PC-3 (cell line): ENCODE data around the gene CASKIN1. TPM values are rescaled to one million over a fixed set of nuclear protein-coding genes. Genes with fewer than 3 reads are reported as not detected.

ENCODE experiments used
- ATAC-seq: fragments of 200-7000 bp; cut with Tn5 transposase; 2 replicates; pipeline ENCODE4 v1.9.1; 2020; ENCODE audit warnings: mild to moderate bottlenecking, moderate library complexity
- BruUV-seq: library from RNA; stranded (reverse); fragments of 400-500 nt; replicated peaks from 2 replicates; lab custom pipeline; 2021; lab: Mats Ljungman, UMichigan
- CTCF ChIA-PET: fragments of 300-600 bp; sonication (Branson Sonifier 250); formaldehyde crosslinking; loops from one replicate; lab custom pipeline; 2022; ENCODE audit warnings: antibody characterized with exemption; lab: Charles Lee
- POLR2A ChIA-PET: fragments of 300-600 bp; sonication (Branson Sonifier 250); formaldehyde crosslinking; loops from one replicate; lab custom pipeline; 2022; ENCODE audit warnings: antibody characterized with exemption; ENCODE audit not compliant: unreplicated experiment; lab: Charles Lee
- DNase-seq: peaks from one replicate; pipeline ENCODE4 v3.0.0-alpha.2; 2015
- H2AFZ ChIP-seq: fragments of 300-600 bp; sonication (generic); 2 replicates; pipeline ENCODE4 v1.6.0; 2016; ENCODE audit warnings: antibody characterized with exemption, low read length
- H3F3A ChIP-seq: fragments of 300-600 bp; sonication (generic); one replicate; pipeline ENCODE4 v1.6.0; 2017; ENCODE audit warnings: antibody characterized with exemption, low read length, control low read depth, mild to moderate bottlenecking; ENCODE audit not compliant: unreplicated experiment
- H3K27ac ChIP-seq: fragments of 300-600 bp; sonication (generic); 2 replicates; pipeline ENCODE4 v1.5.1; 2016; ENCODE audit warnings: mild to moderate bottlenecking, low read length
- H3K27me3 ChIP-seq: fragments of 300-600 bp; sonication (generic); 2 replicates; pipeline ENCODE4 v1.6.1; 2016; ENCODE audit warnings: low read length, mixed read lengths
- H3K36me3 ChIP-seq: fragments of 300-600 bp; sonication (generic); 2 replicates; pipeline ENCODE4 v1.6.1; 2016; ENCODE audit warnings: low read depth, mixed run types, low read length, mixed read lengths
- H3K4me1 ChIP-seq: fragments of 300-600 bp; sonication (generic); 2 replicates; pipeline ENCODE4 v1.5.1; 2016; ENCODE audit warnings: low read length; ENCODE audit not compliant: insufficient read depth
- H3K4me2 ChIP-seq: fragments of 300-600 bp; sonication (generic); 2 replicates; pipeline ENCODE4 v1.6.0; 2016; ENCODE audit warnings: low read length
- H3K4me3 ChIP-seq: fragments of 300-600 bp; sonication (generic); 2 replicates; pipeline ENCODE4 v1.5.1; 2016; ENCODE audit warnings: mild to moderate bottlenecking, low read length, mixed read lengths
- H3K79me2 ChIP-seq: fragments of 300-600 bp; sonication (generic); 2 replicates; pipeline ENCODE4 v1.6.1; 2017; ENCODE audit warnings: low read length, mixed read lengths
- H3K9ac ChIP-seq: fragments of 300-600 bp; sonication (generic); 2 replicates; pipeline ENCODE4 v1.6.0; 2016; ENCODE audit warnings: mild to moderate bottlenecking, low read length
- H3K9me2 ChIP-seq: fragments of 300-600 bp; sonication (generic); replicated peaks from 2 replicates; pipeline ENCODE4 v1.6.1; 2016; ENCODE audit warnings: mixed run types, low read length, mixed read lengths
- H3K9me3 ChIP-seq: fragments of 300-600 bp; sonication (generic); 2 replicates; pipeline ENCODE4 v1.6.1; 2016; ENCODE audit warnings: low read length, mixed read lengths
- H4K20me1 ChIP-seq: fragments of 300-600 bp; sonication (generic); 2 replicates; pipeline ENCODE4 v1.6.1; 2016; ENCODE audit warnings: low read length, mixed read lengths
- CTCF ChIP-seq: fragments of 300-600 bp; sonication (generic); conservative IDR thresholded peaks from 2 replicates; pipeline ENCODE4 v1.5.1; 2017; ENCODE audit warnings: antibody characterized with exemption, low read depth, mild to moderate bottlenecking, low read length
- EZH2 ChIP-seq: fragments of 300-600 bp; sonication (generic); IDR thresholded peaks from one replicate; pipeline ENCODE4 v1.6.1; 2017; ENCODE audit warnings: antibody characterized with exemption, mild to moderate bottlenecking, low read length; ENCODE audit not compliant: unreplicated experiment
- EZH2phosphoT487 ChIP-seq: fragments of 300-600 bp; sonication (generic); IDR thresholded peaks from 2 replicates; pipeline ENCODE4 v1.6.1; 2018; ENCODE audit warnings: mild to moderate bottlenecking, antibody characterized with exemption, low read length, borderline replicate concordance
- intact Hi-C: fragments of 100-400 bp; cut with micrococcal nuclease; formaldehyde crosslinking; loops from 2 replicates; pipeline ENCODE4 v1.9.0; 2023
- total RNA-seq: library from RNA; depleted of rRNA; stranded (reverse); fragments of >200 nt; gene quantifications from 2 replicates; pipeline ENCODE4 v1.2.3, GENCODE V29; 2014

Gene CASKIN1
- total RNA-seq, 1 experiment from 2014 or later = 1.6 TPM

DNA sequence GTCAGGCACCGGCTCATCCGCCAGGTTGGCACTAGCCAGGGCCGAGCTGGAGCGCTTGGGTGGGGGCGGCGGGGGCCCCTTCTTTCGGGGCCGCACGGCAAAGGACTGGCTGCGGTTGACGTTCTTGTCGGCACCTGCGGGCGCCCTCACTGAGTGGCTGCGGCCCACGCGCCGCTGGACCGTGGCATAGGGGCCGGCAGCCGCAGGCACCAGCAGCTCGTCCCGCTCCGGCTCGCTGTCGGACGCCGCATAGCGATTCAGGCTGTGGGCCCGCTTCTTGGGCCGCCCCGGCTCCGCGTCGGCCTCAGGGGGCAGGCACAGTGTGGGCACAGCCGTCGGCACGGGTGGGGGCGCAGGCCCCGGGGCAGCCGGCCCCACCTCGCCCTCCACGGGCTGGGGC, 15.9 kb downstream of the CASKIN1 start:
- BruUV-seq = no TSS peak
- ChIA-PET POLR2A (no interaction called here), CTCF (no interaction called here)
- no peak overlapping the region for H3K9ac ChIP-seq
- no peak for ATAC-seq
- H3K36me3 ChIP-seq = no peaks in the 10 kb centered on the region
- H3K79me2 ChIP-seq = no peaks in the 10 kb centered on the region
- no peaks in the 10 kb centered on the region for H3F3A ChIP-seq
- intact Hi-C loops = no loop called here
- H3K9me2 ChIP-seq = no peaks in the 10 kb centered on the region
- no peak overlapping the region for H3K4me3 ChIP-seq
- no peak overlapping the region for H3K4me2 ChIP-seq
- H2AFZ ChIP-seq = no peak overlapping the region
- H3K27me3 ChIP-seq = no peaks in the 10 kb centered on the region
- no peak overlapping the region for H3K27ac ChIP-seq
- no peaks in the 10 kb centered on the region for H3K4me1 ChIP-seq
- H4K20me1 ChIP-seq = no peaks in the 10 kb centered on the region
- TF ChIP-seq EZH2phosphoT487 (no peak), EZH2 (no peak), CTCF (no peak)
- H3K9me3 ChIP-seq = no peaks in the 10 kb centered on the region
- DNase-seq = no peak

- no peak for DNase-seq
- CTCF ChIA-PET = no interaction called here
Measured at GRCh38 chr16:2179576-2179975, 16.8 kb downstream of the CASKIN1 start.

DNA sequence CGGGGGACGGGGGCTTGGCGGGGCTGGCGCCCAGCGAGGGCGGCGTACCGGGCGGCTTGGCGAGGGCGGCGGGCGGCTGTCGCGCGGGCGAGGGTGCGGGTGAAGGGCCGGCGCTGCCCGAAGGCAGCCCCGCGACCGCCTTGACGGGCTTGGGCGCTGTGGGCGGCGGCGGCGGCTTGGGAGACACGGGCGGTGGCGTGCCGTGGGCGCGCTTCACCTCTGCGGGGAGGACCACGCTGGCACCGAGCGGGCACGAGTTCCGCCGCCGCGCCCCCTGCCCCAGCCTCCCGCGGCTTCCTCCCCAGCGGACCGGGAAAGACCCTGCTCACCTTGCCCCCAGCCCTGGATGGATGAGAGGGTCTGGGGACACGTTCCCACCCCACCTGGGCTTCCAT, 17.3 kb downstream of the CASKIN1 start:
- H3F3A ChIP-seq = no peaks in the 10 kb centered on the region
- H3K9ac ChIP-seq = no peak overlapping the region
- DNase-seq (no peak), ATAC-seq (no peak)
- H3K9me2 ChIP-seq = no peaks in the 10 kb centered on the region
- no peaks in the 10 kb centered on the region for H3K9me3 ChIP-seq
- no peak overlapping the region for H3K4me2 ChIP-seq
- H3K4me3 ChIP-seq = no peak overlapping the region
- no peaks in the 10 kb centered on the region for H3K36me3 ChIP-seq
- ChIA-PET CTCF (no interaction called here), POLR2A (no interaction called here)
- H3K4me1 ChIP-seq = no peaks in the 10 kb centered on the region
- BruUV-seq = no TSS peak
- no peak overlapping the region for H3K27ac ChIP-seq
- H4K20me1 ChIP-seq = no peaks in the 10 kb centered on the region
- intact Hi-C loops = no loop called here
- no peaks in the 10 kb centered on the region for H3K27me3 ChIP-seq
- H3K79me2 ChIP-seq = no peaks in the 10 kb centered on the region
- H2AFZ ChIP-seq = no peak overlapping the region
- TF ChIP-seq EZH2 (no peak), CTCF (no peak), EZH2phosphoT487 (no peak)

More at GRCh38 chr16:2179576-2179975, 16.8 kb downstream of the CASKIN1 start:
- no peak overlapping the region for H3K27ac ChIP-seq
- H3K9ac ChIP-seq = no peak overlapping the region
- H2AFZ ChIP-seq = no peak overlapping the region
- no peaks in the 10 kb centered on the region for H3K9me2 ChIP-seq
- no peak for TF ChIP-seq CTCF
- TF ChIP-seq EZH2 = no peak
- no peaks in the 10 kb centered on the region for H4K20me1 ChIP-seq
- H3K9me3 ChIP-seq = no peaks in the 10 kb centered on the region
- H3K4me2 ChIP-seq = no peak overlapping the region
- BruUV-seq = no TSS peak
- H3F3A ChIP-seq = no peaks in the 10 kb centered on the region
- H3K79me2 ChIP-seq = no peaks in the 10 kb centered on the region
- no peaks in the 10 kb centered on the region for H3K36me3 ChIP-seq
- intact Hi-C loops = no loop called here
- H3K4me1 ChIP-seq = no peaks in the 10 kb centered on the region
- POLR2A ChIA-PET = no interaction called here
- ATAC-seq = no peak
- H3K27me3 ChIP-seq = no peaks in the 10 kb centered on the region
- H3K4me3 ChIP-seq = no peak overlapping the region
